HG03196 (cell line): Measurements from ENCODE around the gene EFNB2.

Experiments used
- ATAC-seq: cut with Tn5 transposase; IDR thresholded peaks from one replicate; pipeline ENCODE4 v1.9.1; 2021; ENCODE audit not compliant: unreplicated experiment

The EFNB2 gene

GRCh38 chr13:106462710-106463109 lies 72.8 kb downstream of the EFNB2 start:
- no peak for ATAC-seq

- no peak for ATAC-seq
These were observed 79.7 kb downstream of the EFNB2 start for GRCh38 chr13:106455777-106456176.

- ATAC-seq = no peak
These were observed 80.3 kb downstream of the EFNB2 start for GRCh38 chr13:106455190-106455589.

- ATAC-seq = no peak
These were observed 82.4 kb downstream of the EFNB2 start for GRCh38 chr13:106453101-106453500.

- no peak for ATAC-seq
These were observed 84.5 kb downstream of the EFNB2 start for GRCh38 chr13:106450991-106451390.

- no peak for ATAC-seq
These were observed 86.4 kb downstream of the EFNB2 start for GRCh38 chr13:106449096-106449495.

- no peak for ATAC-seq
These were observed 89.5 kb downstream of the EFNB2 start for GRCh38 chr13:106445996-106446395.

GRCh38 chr13:106443607-106444322 lies 91.7 kb downstream of the EFNB2 start:
- no peak for ATAC-seq

- ATAC-seq = no peak
These were observed 94.6 kb downstream of the EFNB2 start for GRCh38 chr13:106440866-106441265.
